ENCODE measurements around the gene ROR2. TPM values are rescaled to one million over a fixed set of nuclear protein-coding genes. Genes with fewer than 3 reads are reported as not detected.
"Not testable (repeated sequence)": the region's sequence is repeated elsewhere in the genome, so short reads cannot be mapped to it uniquely, and the experiment has no call there.

The ROR2 gene
- total RNA-seq (2014; rRNA removed; shearing (Covaris generic)) = 0.11 and 0.27 TPM in 2 replicates
- polyA plus RNA-seq (2015; cell fraction: cytosol; rRNA removed) = 0.61 and 0.83 TPM in 2 replicates
- 0.34 TPM in 1 of 2 replicates, not detected in the other for polyA plus RNA-seq (2015; cell fraction: nucleus; rRNA removed)

GRCh38 chr9:91949946-91950664 lies at the start of gene ROR2:
Gene ROR2 (minus strand): TSS chr9:91950228.
- in situ Hi-C loops (cut with HindIII; ENCODE audit: low pct_unique_long_range_greater_than_20kb, low sequenced_read_pairs) = no loop called here
- peak; percentile 38 for DNase-seq (ENCODE audit: low read depth, low spot score)

GRCh38 chr9:91995000-91995655 lies 45.1 kb upstream of the ROR2 start:
- in situ Hi-C loops (cut with HindIII; ENCODE audit: low pct_unique_long_range_greater_than_20kb, low sequenced_read_pairs) = no loop called here
- no peak for DNase-seq (ENCODE audit: low read depth, low spot score)

GRCh38 chr9:91994422-91994821 lies 44.4 kb upstream of the ROR2 start:
- in situ Hi-C loops (cut with HindIII; ENCODE audit: low pct_unique_long_range_greater_than_20kb, low sequenced_read_pairs) = no loop called here
- DNase-seq (ENCODE audit: low read depth, low spot score) = no peak

- in situ Hi-C loops (cut with HindIII; ENCODE audit: low pct_unique_long_range_greater_than_20kb, low sequenced_read_pairs) = no loop called here
- DNase-seq (ENCODE audit: low read depth, low spot score) = peak; percentile 34
Measured at GRCh38 chr9:91992461-91993041, 42.5 kb upstream of the ROR2 start.

- in situ Hi-C loops (cut with HindIII; ENCODE audit: low pct_unique_long_range_greater_than_20kb, low sequenced_read_pairs) = no loop called here
- no peak for DNase-seq (ENCODE audit: low read depth, low spot score)
Measured at GRCh38 chr9:91991721-91992341, 41.8 kb upstream of the ROR2 start.

GRCh38 chr9:91986248-91986647 lies 36.2 kb upstream of the ROR2 start:
- in situ Hi-C loops (cut with HindIII; ENCODE audit: low pct_unique_long_range_greater_than_20kb, low sequenced_read_pairs) = no loop called here

GRCh38 chr9:91985692-91986091 lies 35.7 kb upstream of the ROR2 start:
- in situ Hi-C loops (cut with HindIII; ENCODE audit: low pct_unique_long_range_greater_than_20kb, low sequenced_read_pairs) = no loop called here
- no peak for DNase-seq (ENCODE audit: low read depth, low spot score)

More at GRCh38 chr9:91986248-91986647, 36.2 kb upstream of the ROR2 start:
- DNase-seq (ENCODE audit: low read depth, low spot score) = no peak

GRCh38 chr9:91978740-91979414 lies 28.8 kb upstream of the ROR2 start:
- peak; percentile 74 for DNase-seq (ENCODE audit: low read depth, low spot score)
- in situ Hi-C loops (cut with HindIII; ENCODE audit: low pct_unique_long_range_greater_than_20kb, low sequenced_read_pairs) = no loop called here

GRCh38 chr9:91975254-91975653 lies 25.2 kb upstream of the ROR2 start:
- in situ Hi-C loops (cut with HindIII; ENCODE audit: low pct_unique_long_range_greater_than_20kb, low sequenced_read_pairs); DNase-seq (ENCODE audit: low read depth, low spot score): not testable (repeated sequence)

- no peak for DNase-seq (ENCODE audit: low read depth, low spot score)
- in situ Hi-C loops (cut with HindIII; ENCODE audit: low pct_unique_long_range_greater_than_20kb, low sequenced_read_pairs) = no loop called here
Measured at GRCh38 chr9:91972711-91973110, 22.7 kb upstream of the ROR2 start.

GRCh38 chr9:91972076-91972626 lies 22.1 kb upstream of the ROR2 start:
- DNase-seq (ENCODE audit: low read depth, low spot score) = no peak
- in situ Hi-C loops (cut with HindIII; ENCODE audit: low pct_unique_long_range_greater_than_20kb, low sequenced_read_pairs) = no loop called here

- in situ Hi-C loops (cut with HindIII; ENCODE audit: low pct_unique_long_range_greater_than_20kb, low sequenced_read_pairs) = no loop called here
- DNase-seq (ENCODE audit: low read depth, low spot score) = no peak
Measured at GRCh38 chr9:91967259-91967658, 17.2 kb upstream of the ROR2 start.

GRCh38 chr9:91966503-91966902 lies 16.5 kb upstream of the ROR2 start:
- in situ Hi-C loops (cut with HindIII; ENCODE audit: low pct_unique_long_range_greater_than_20kb, low sequenced_read_pairs) = no loop called here
- no peak for DNase-seq (ENCODE audit: low read depth, low spot score)

GRCh38 chr9:91963711-91964240 lies 13.7 kb upstream of the ROR2 start:
- in situ Hi-C loops (cut with HindIII; ENCODE audit: low pct_unique_long_range_greater_than_20kb, low sequenced_read_pairs) = no loop called here
- DNase-seq (ENCODE audit: low read depth, low spot score) = no peak

GRCh38 chr9:91960367-91960766 lies 10.3 kb upstream of the ROR2 start:
- in situ Hi-C loops (cut with HindIII; ENCODE audit: low pct_unique_long_range_greater_than_20kb, low sequenced_read_pairs) = no loop called here
- DNase-seq (ENCODE audit: low read depth, low spot score) = no peak

- DNase-seq (ENCODE audit: low read depth, low spot score) = no peak
- in situ Hi-C loops (cut with HindIII; ENCODE audit: low pct_unique_long_range_greater_than_20kb, low sequenced_read_pairs) = no loop called here
Measured at GRCh38 chr9:91958174-91958573, 8.1 kb upstream of the ROR2 start.

GRCh38 chr9:91954841-91955471 lies 4.9 kb upstream of the ROR2 start:
- DNase-seq (ENCODE audit: low read depth, low spot score) = peak; percentile 77
- in situ Hi-C loops (cut with HindIII; ENCODE audit: low pct_unique_long_range_greater_than_20kb, low sequenced_read_pairs) = no loop called here
